Esophagus squamous epithelium (tissue), 5 donors: ENCODE results near the gene MGAT5B. TPM values are rescaled to one million over a fixed set of nuclear protein-coding genes. Genes with fewer than 3 reads are reported as not detected.

Experiments used
- DNase-seq: peaks from one replicate; lab custom pipeline; 2025; lab: John Stamatoyannopoulos, UW
- H3K27ac ChIP-seq, 4 donors: fragments of 200-600 bp; sonication (generic); one replicate each; pipeline ENCODE4 v1.5.1; 2016 to 2019; ENCODE audit warnings: mild to moderate bottlenecking in 1 of 4
- H3K27me3 ChIP-seq, 4 donors: fragments of 200-600 bp; sonication (generic); 1 replicate in 3 of 4; 2 replicates in 1 of 4; pipeline versions ENCODE4 v1.5.1 to v1.6.0; 2017 to 2021; ENCODE audit warnings: antibody characterized with exemption in 1 of 4
- H3K36me3 ChIP-seq, 3 donors: fragments of 200-600 bp; sonication (generic); one replicate each; pipeline ENCODE4 v1.5.1; 2016 to 2019
- H3K4me1 ChIP-seq, 3 donors: fragments of 200-600 bp; sonication (generic); one replicate each; pipeline ENCODE4 v1.5.1; 2017 to 2019
- H3K4me3 ChIP-seq, 4 donors: fragments of 200-600 bp; sonication (generic); 1 replicate in 3 of 4; 2 replicates in 1 of 4; pipeline ENCODE4 v1.5.1; 2016 to 2019; ENCODE audit warnings: mild to moderate bottlenecking in 2 of 4, moderate library complexity in 1 of 4
- H3K9me3 ChIP-seq, 3 donors: fragments of 200-600 bp; sonication (generic); one replicate each; pipeline ENCODE4 v1.5.1; 2016 to 2019
- POLR2A ChIP-seq, 4 donors: fragments of 450-650 bp; IDR thresholded peaks; one replicate each; pipeline ENCODE4 v1.6.1; 2017; ENCODE audit warnings: antibody characterized with exemption in 4 of 4, mild to moderate bottlenecking in 4 of 4, moderate library complexity in 3 of 4
- WGBS, 2 donors: methylation state at CpG; one replicate each; pipeline ENCODE4 v1.1.5; 2018; 5-methylcytosine and 5-hydroxymethylcytosine counted together
- intact Hi-C: fragments of 100-400 bp; cut with DNase I; formaldehyde crosslinking; loops from one replicate; pipeline ENCODE4 v1.15.0; 2022
- total RNA-seq, 4 donors: library from RNA; depleted of rRNA; stranded (reverse); fragments of >200 nt; gene quantifications; one replicate each; pipeline ENCODE4 v1.1.0, GENCODE V29; 2016
- TF ChIP-seq, protein P1 (sequence below), 6 experiments: fragments of 450-650 bp in 4 of 6; fragments of 200-600 bp in 2 of 6; sonication (generic) in 2 of 6; IDR thresholded peaks; one replicate each; pipeline ENCODE4 v1.5.1; 2016 to 2019; ENCODE audit warnings: antibody characterized with exemption in 6 of 6, mild to moderate bottlenecking in 4 of 6, moderate library complexity in 4 of 6
- donor health status: DM: yes; HTN: yes; CAD: no.

MGAT5B gene
- total RNA-seq, 4 donors from 2014 or later, result 1.3 TPM; not detected in 3

DNA sequence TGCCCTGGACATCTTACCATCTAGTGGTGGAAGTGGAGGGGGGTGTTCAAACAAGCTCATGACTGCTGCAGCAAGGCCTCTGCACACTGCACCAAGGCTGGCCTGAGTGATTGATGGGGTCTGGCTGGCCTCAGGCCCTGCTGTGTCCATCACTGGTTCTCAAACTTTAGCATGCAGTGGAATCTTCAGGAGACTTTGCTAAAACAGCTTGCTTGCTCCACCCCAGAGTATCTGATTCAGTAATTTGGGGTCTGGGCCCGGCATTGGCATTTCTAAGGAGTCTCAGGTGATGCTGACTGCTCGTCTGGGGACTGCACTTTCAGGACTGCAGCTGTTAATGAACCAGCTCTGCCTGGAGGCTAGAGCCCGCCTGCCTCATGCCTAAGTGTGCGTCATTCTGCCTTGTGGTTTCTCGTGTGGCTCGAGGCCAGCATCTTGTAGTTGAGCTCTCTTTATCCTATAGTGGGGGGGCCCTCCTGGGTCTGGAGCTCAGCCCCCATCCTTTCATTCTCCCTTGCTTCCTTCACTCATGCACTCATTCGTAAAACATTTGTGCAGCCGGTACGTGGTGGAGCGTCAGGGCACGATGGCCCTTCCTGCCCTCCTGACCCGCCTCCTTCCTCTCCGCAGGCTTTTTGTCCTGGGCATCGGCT is 4.1 kb downstream of the MGAT5B start:
- Histone ChIP-seq H3K27ac (no peak overlapping the region), H3K36me3 (no peaks in the 10 kb centered on the region), H3K9me3 (no peaks in the 10 kb centered on the region), H3K27me3 (peaks cover 16 to 86% (median 17%) of the 10 kb centered on the region in 4 donors), H3K4me1 (peaks cover 4 to 33% (median 22%) of the 10 kb centered on the region in 3 donors), H3K4me3 (no peak overlapping the region)
- intact Hi-C loops, result no loop called here
- 39 to 51% methylated on average over 11 of the region's 14 CpGs for WGBS, 2 donors
- no peak for TF ChIP-seq POLR2A (IDR thresholded peaks at IDR 0.05)
- no peak for DNase-seq

DNA sequence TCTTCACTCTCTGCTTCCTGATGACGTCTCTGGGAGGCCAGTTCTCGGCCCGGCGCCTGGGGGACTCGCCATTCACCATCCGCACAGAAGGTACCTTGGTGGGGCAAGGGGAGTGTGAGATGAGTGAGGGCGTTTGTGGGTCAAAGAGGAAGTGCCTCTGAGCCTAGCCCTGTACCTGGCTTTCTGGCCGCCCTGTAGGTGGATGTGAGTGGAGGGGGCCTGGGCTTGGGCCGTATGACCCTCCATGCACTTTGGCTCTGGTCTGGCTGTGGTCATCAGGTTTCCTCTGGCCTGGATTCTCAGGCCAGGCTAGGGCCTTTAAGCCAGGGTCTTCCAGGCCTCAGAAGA is 4.6 kb downstream of the MGAT5B start:
- intact Hi-C loops, result no loop called here

DNA sequence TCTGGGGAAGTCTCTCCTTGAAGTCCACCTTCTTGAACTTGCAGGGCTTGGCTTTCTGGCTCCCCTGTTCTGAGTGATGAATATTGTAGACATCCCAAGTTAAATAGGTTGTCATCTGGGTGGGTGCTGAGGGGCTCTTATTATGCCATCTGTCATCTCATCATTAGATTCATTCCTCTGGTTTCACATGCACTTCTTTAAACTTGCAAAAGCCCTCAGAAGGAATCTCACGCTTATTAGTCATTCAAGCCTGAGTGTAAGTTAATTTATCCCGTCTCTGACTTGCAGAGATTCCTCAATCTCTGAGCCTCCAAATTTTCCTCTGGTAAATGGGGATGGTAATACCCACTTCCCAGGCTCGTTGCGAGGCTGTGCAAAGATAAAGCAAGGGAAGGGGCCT is 5.7 kb downstream of the MGAT5B start:
- DNase-seq, result no peak
- Histone ChIP-seq H3K27ac (no peak overlapping the region), H3K27me3 (peaks cover 16 to 86% (median 16%) of the 10 kb centered on the region in 4 donors), H3K4me3 (no peak overlapping the region), H3K9me3 (no peaks in the 10 kb centered on the region), H3K4me1 (peaks cover 0 to 21% (median 11%) of the 10 kb centered on the region in 3 donors), H3K36me3 (no peaks in the 10 kb centered on the region)
- TF ChIP-seq, protein P1, sequence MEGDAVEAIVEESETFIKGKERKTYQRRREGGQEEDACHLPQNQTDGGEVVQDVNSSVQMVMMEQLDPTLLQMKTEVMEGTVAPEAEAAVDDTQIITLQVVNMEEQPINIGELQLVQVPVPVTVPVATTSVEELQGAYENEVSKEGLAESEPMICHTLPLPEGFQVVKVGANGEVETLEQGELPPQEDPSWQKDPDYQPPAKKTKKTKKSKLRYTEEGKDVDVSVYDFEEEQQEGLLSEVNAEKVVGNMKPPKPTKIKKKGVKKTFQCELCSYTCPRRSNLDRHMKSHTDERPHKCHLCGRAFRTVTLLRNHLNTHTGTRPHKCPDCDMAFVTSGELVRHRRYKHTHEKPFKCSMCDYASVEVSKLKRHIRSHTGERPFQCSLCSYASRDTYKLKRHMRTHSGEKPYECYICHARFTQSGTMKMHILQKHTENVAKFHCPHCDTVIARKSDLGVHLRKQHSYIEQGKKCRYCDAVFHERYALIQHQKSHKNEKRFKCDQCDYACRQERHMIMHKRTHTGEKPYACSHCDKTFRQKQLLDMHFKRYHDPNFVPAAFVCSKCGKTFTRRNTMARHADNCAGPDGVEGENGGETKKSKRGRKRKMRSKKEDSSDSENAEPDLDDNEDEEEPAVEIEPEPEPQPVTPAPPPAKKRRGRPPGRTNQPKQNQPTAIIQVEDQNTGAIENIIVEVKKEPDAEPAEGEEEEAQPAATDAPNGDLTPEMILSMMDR (IDR thresholded peaks at IDR 0.05), result no peak
- TF ChIP-seq POLR2A (IDR thresholded peaks at IDR 0.05), result no peak
- WGBS, 2 donors, result 72 to 75% methylated on average over 4 of the region's 4 CpGs
- intact Hi-C loops, result no loop called here

More for the DNA sequence above, 4.6 kb downstream of the MGAT5B start:
- TF ChIP-seq POLR2A (IDR thresholded peaks at IDR 0.05), result no peak
- TF ChIP-seq, protein P1 (IDR thresholded peaks at IDR 0.05), result no peak
- WGBS, 2 donors, result 60 to 72% methylated on average over 1 to 3 of the region's 9 CpGs
- DNase-seq, result no peak
- no peak overlapping the region for H3K4me3 ChIP-seq
- no peak overlapping the region for H3K27ac ChIP-seq
- H3K4me1 ChIP-seq, result peaks cover 2 to 28% (median 21%) of the 10 kb centered on the region in 3 donors
- no peaks in the 10 kb centered on the region for H3K9me3 ChIP-seq
- H3K27me3 ChIP-seq, result peaks cover 16 to 86% (median 17%) of the 10 kb centered on the region in 4 donors
- H3K36me3 ChIP-seq, result no peaks in the 10 kb centered on the region

DNA sequence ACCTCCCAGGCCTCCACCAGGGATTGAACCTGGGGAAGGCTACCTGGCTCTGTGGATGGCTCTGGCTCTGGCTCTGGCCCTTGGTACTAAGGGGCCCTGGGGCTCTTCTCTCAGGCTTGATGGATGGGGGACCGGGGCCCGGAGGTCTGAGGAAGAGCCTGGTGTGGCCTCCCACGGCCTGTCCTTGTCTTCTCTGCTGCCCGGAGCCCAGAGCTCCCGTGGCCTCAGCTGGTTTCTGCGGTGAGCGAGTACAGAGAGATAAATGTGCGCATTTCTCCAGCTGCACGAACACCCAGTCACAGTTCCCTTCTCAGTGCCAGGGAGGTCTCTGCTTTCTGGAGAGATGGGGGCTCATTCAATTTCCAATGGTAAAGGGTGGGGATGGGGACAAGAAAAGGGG is 9.2 kb downstream of the MGAT5B start:
- Histone ChIP-seq H3K9me3 (no peaks in the 10 kb centered on the region), H3K27me3 (peaks cover 0 to 79% (median 0%) of the 10 kb centered on the region in 4 donors), H3K4me3 (no peak overlapping the region), H3K36me3 (no peaks in the 10 kb centered on the region), H3K27ac (no peak overlapping the region), H3K4me1 (peaks cover 0 to 1% (median 0%) of the 10 kb centered on the region in 3 donors)
- WGBS, 2 donors, result 79 to 88% methylated on average over 2 to 9 of the region's 9 CpGs
- no peak for DNase-seq
- no peak for TF ChIP-seq POLR2A (IDR thresholded peaks at IDR 0.05)
- TF ChIP-seq, protein P1 (IDR thresholded peaks at IDR 0.05), result no peak
- intact Hi-C loops, result no loop called here

DNA sequence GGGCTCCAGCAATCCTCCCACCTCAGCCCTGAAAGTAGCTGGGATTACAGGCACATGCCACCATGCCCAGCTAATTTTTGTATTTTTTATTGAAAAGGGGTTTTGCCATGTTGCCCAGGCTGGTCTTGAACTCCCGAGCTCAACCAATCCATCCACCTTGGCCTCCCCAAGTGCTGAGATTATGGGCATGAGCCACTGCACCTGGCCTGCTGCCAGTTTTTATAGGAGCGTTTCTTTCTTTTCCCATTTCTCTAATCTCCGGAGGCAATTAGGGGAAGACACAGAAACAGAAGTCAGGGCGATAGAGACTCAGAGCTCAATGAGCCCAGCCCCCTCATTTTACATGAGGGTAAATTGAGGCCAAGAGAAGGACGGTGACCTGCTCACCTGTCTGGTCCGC is 10.4 kb downstream of the MGAT5B start:
- Histone ChIP-seq H3K4me1 (no peaks in the 10 kb centered on the region), H3K27ac (no peak overlapping the region), H3K36me3 (no peaks in the 10 kb centered on the region), H3K4me3 (no peak overlapping the region), H3K27me3 (peaks cover 0 to 67% (median 0%) of the 10 kb centered on the region in 4 donors), H3K9me3 (no peaks in the 10 kb centered on the region)
- DNase-seq, result no peak
- WGBS, 2 donors, result 70 to 76% methylated on average over 5 of the region's 6 CpGs
- intact Hi-C loops, result no loop called here
- TF ChIP-seq, protein P1 (IDR thresholded peaks at IDR 0.05), result no peak
- TF ChIP-seq POLR2A (IDR thresholded peaks at IDR 0.05), result no peak
